ENCODE results near the gene ATP5F1E.
"Not testable (repeated sequence)": the region's sequence is repeated elsewhere in the genome, so short reads cannot be mapped to it uniquely, and the experiment has no call there.

ATP5F1E gene

GRCh38 chr20:58992911-58993310 lies 39.2 kb downstream of the ATP5F1E start:
- in situ Hi-C loops (cut with MboI; ENCODE audit: low sequenced_read_pairs), result no loop called here

GRCh38 chr20:58991715-58992114 lies 40.4 kb downstream of the ATP5F1E start:
- in situ Hi-C loops (cut with MboI; ENCODE audit: low sequenced_read_pairs), result no loop called here

- in situ Hi-C loops (cut with MboI; ENCODE audit: low sequenced_read_pairs), result no loop called here
These were observed 41.3 kb downstream of the ATP5F1E start for GRCh38 chr20:58990651-58991445.

GRCh38 chr20:58989196-58989595 lies 42.9 kb downstream of the ATP5F1E start:
- in situ Hi-C loops (cut with MboI; ENCODE audit: low sequenced_read_pairs), result no loop called here

GRCh38 chr20:58988565-58988882 lies 43.6 kb downstream of the ATP5F1E start:
- in situ Hi-C loops (cut with MboI; ENCODE audit: low sequenced_read_pairs), result no loop called here

- in situ Hi-C loops (cut with MboI; ENCODE audit: low sequenced_read_pairs), result no loop called here
These were observed 44.2 kb downstream of the ATP5F1E start for GRCh38 chr20:58987790-58988564.

GRCh38 chr20:58986968-58987517 lies 45.1 kb downstream of the ATP5F1E start:
- in situ Hi-C loops (cut with MboI; ENCODE audit: low sequenced_read_pairs), result no loop called here

GRCh38 chr20:58986286-58986967 lies 45.7 kb downstream of the ATP5F1E start:
- in situ Hi-C loops (cut with MboI; ENCODE audit: low sequenced_read_pairs), result no loop called here

- in situ Hi-C loops (cut with MboI; ENCODE audit: low sequenced_read_pairs), result no loop called here
These were observed 46.5 kb downstream of the ATP5F1E start for GRCh38 chr20:58985656-58986055.

GRCh38 chr20:58984691-58985090 lies 47.4 kb downstream of the ATP5F1E start:
- in situ Hi-C loops (cut with MboI; ENCODE audit: low sequenced_read_pairs), result no loop called here

- in situ Hi-C loops (cut with MboI; ENCODE audit: low sequenced_read_pairs), result not testable (repeated sequence)
These were observed 49.0 kb downstream of the ATP5F1E start for GRCh38 chr20:58983115-58983468.

GRCh38 chr20:58982406-58983114 lies 49.6 kb downstream of the ATP5F1E start:
- in situ Hi-C loops (cut with MboI; ENCODE audit: low sequenced_read_pairs), result no loop called here

- in situ Hi-C loops (cut with MboI; ENCODE audit: low sequenced_read_pairs), result no loop called here
These were observed 50.3 kb downstream of the ATP5F1E start for GRCh38 chr20:58981628-58982364.

- in situ Hi-C loops (cut with MboI; ENCODE audit: low sequenced_read_pairs), result no loop called here
These were observed 51.2 kb downstream of the ATP5F1E start, which contains the start of gene NELFCD for GRCh38 chr20:58980711-58981627. Gene NELFCD, plus strand, starts transcription at chr20:58981256. Its CDS starts 54 bp downstream, at chr20:58981310.

GRCh38 chr20:58978351-58979190 lies 53.6 kb downstream of the ATP5F1E start:
- in situ Hi-C loops (cut with MboI; ENCODE audit: low sequenced_read_pairs), result no loop called here

GRCh38 chr20:58976061-58976730 lies 55.9 kb downstream of the ATP5F1E start:
- in situ Hi-C loops (cut with MboI; ENCODE audit: low sequenced_read_pairs), result no loop called here
